NCI-H1105 (cell line): Measurements from ENCODE around the gene CUEDC1.

Source experiments
- DNase-seq: peaks from one replicate; lab custom pipeline; 2025; lab: John Stamatoyannopoulos, UW

Gene CUEDC1

GRCh38 chr17:57955183-57955931 is at the start of gene CUEDC1:
TSS of gene CUEDC1 (minus strand) at chr17:57955412. CDS start at chr17:57885564, 69,848 bp downstream.
- peak; percentile 34 for DNase-seq

GRCh38 chr17:58004060-58004459 is 48.8 kb upstream of the CUEDC1 start:
- DNase-seq = no peak

GRCh38 chr17:58002973-58003372 is 47.8 kb upstream of the CUEDC1 start:
- DNase-seq = no peak

GRCh38 chr17:58002154-58002948 is 47.1 kb upstream of the CUEDC1 start:
- DNase-seq = no peak

- no peak for DNase-seq
Measured at GRCh38 chr17:58001461-58002124, 46.4 kb upstream of the CUEDC1 start.

- peak; percentile 51 for DNase-seq
Measured at GRCh38 chr17:57999496-58000017, 44.3 kb upstream of the CUEDC1 start.

- no peak for DNase-seq
Measured at GRCh38 chr17:57999010-57999495, 43.8 kb upstream of the CUEDC1 start.

- no peak for DNase-seq
Measured at GRCh38 chr17:57997085-57997809, 42.0 kb upstream of the CUEDC1 start.

GRCh38 chr17:57995076-57995956 is 40.1 kb upstream of the CUEDC1 start:
- peak; percentile 65 for DNase-seq

GRCh38 chr17:57994436-57994835 is 39.2 kb upstream of the CUEDC1 start:
- no peak for DNase-seq

GRCh38 chr17:57993471-57994365 is 38.5 kb upstream of the CUEDC1 start:
- DNase-seq = no peak

GRCh38 chr17:57991537-57991936 is 36.3 kb upstream of the CUEDC1 start:
- DNase-seq = no peak

- no peak for DNase-seq
Measured at GRCh38 chr17:57990037-57990436, 34.8 kb upstream of the CUEDC1 start.

- DNase-seq = peak; percentile 49
Measured at GRCh38 chr17:57988301-57989250, 33.4 kb upstream of the CUEDC1 start.

GRCh38 chr17:57987581-57988300 is 32.5 kb upstream of the CUEDC1 start, which contains the start of gene VEZF1:
TSS of gene VEZF1 (minus strand) at chr17:57988254. CDS start at chr17:57988111, 143 bp downstream.
- DNase-seq = peak; percentile 72

GRCh38 chr17:57986841-57987580 is 31.8 kb upstream of the CUEDC1 start:
- no peak for DNase-seq

- DNase-seq = no peak
Measured at GRCh38 chr17:57985675-57985974, 30.4 kb upstream of the CUEDC1 start.
